Germinal center (tissue), 1 donor: ENCODE measurements around the gene MAP1B.

Source experiments
- DNase-seq: peaks from one replicate; pipeline ENCODE4 v3.0.0; 2012; ENCODE audit warnings: mixed read lengths, low spot score

MAP1B gene

GRCh38 chr5:72194846-72195245 is 87.6 kb downstream of the MAP1B start:
- peak; percentile 8 for DNase-seq

- peak; percentile 22 for DNase-seq
These were observed 88.3 kb downstream of the MAP1B start for GRCh38 chr5:72195581-72195980.

DNA sequence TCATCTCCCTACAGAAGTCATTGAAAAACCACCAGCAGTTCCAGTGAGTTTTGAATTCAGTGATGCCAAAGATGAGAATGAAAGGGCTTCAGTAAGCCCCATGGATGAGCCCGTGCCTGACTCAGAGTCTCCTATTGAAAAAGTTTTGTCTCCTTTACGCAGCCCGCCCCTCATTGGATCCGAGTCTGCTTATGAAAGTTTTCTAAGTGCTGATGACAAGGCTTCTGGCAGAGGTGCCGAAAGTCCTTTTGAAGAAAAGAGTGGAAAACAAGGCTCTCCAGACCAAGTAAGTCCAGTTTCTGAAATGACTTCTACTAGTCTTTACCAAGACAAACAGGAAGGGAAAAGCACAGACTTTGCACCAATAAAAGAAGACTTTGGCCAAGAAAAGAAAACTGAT is 90.1 kb downstream of the MAP1B start:
- no peak for DNase-seq

- DNase-seq = no peak
These were observed 92.4 kb downstream of the MAP1B start for GRCh38 chr5:72199681-72200080.

DNA sequence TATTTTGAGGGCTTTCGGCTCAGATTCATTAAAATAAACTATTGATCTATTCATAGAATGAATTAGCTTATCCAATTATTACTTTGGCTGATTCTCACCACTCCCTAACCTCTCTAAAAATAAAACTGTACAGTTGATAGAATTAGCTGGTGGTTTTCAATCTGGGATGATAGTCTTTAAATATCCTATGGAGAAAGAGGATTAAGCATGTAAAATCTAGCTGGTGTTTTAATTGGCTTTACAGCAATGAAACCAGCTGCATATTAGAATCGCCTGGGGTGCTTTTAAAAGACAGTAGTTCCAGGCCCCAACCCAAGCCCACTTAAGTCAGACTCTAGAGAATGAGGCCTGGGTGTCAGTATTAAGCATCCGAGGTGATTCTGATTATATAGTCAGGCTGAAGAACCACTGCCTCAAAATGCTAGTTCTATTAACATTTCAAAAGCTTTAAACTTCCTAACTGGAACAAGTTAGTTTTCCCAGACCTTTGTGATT is 95.1 kb downstream of the MAP1B start:
- no peak for DNase-seq

- no peak for DNase-seq
These were observed 96.1 kb downstream of the MAP1B start for GRCh38 chr5:72203251-72203845.

GRCh38 chr5:72204946-72205345 is 97.7 kb downstream of the MAP1B start:
- no peak for DNase-seq

DNA sequence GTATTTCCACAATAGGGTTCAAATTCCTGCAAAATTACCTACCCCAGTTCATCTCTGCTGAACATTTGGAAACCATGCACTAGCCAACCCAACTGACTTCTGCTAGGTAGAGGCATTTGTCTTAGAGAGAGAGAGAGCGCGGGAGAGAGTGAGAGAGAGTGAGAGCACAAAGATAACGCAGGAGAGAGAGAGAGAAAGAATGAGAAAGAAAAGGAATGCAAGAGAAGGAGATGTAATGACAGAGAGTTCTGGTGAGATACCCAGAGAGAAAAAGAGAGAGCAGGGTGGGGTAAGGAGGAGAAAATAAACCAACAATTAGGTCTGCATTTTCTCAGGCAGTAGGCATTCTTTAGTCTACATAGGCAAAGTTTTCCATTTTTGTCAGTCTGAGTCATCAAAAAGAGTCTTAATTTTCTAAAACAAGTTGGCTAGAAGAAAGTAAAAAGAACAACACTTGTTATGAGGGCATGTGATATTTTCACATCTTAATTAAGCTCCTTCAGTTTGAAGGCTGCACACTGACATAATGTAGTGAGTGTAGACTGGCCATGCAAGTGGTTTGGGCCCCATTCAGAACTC is 98.2 kb downstream of the MAP1B start:
- DNase-seq = no peak

DNA sequence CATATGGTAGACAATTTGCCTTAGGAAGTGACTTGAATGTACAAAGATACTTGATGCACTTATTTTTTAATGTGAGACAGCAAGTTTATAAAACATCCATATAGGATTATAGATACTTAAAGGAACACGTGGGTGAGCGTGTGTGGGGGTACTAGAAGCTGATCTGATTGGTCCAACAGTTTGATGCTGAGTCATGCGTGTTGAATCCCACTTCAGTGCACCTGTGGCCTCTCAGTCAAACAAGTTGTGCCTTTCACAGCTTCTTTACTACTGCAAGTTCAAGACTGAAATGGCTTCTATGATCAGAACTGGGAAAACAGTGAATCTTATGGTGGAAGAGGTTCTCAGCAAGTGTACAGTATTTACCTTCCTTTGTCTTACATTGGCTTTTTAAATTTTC is 98.9 kb downstream of the MAP1B start:
- no peak for DNase-seq

DNA sequence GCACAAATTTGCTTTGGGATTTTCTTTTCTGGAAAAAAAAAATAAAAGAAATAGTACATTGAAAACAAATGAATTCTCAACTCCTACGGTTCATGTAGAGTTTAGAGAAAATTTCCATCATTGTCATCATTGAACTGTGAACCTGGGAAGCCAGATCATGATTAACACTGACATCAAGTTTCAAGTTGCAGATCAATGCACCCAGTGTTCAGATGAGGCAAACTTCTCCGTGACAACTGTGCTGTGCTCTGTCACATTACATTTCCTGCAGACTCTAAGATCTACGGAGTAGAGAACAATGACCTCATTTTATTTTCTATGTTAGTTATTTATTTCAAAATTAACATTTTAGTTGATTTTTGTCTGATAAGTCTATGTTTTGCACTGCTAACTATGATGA is 99.7 kb downstream of the MAP1B start:
- no peak for DNase-seq

DNA sequence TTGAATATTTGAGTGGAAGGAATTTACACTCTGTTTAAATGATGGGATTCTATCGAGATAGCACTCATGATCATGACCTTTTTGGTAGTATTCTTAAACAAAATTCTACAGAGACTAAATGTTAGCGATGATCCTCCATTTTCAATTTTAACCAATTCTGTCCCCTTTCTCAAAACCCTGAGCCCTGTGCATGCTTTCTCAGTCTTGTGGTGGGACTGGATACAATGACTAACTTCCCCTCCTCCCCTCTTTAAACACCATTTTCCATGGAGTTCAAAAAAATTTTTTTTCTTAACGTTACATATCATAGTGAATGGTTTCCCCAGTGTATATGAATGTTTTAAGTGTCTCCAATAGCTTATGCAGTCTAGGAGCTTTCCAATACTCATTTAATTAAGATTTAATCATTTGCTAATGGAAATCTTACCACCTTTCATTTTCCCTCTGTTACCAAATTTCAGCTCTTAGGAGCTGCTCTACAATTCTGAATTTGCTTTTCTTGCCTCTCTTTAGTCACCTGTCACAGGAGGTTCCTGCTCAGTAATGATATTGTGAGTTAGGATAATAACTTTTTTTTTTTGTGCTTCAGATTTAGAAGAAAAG is 101.2 kb downstream of the MAP1B start:
- DNase-seq = no peak

- no peak for DNase-seq
These were observed 102.2 kb downstream of the MAP1B start for GRCh38 chr5:72209147-72210115.

DNA sequence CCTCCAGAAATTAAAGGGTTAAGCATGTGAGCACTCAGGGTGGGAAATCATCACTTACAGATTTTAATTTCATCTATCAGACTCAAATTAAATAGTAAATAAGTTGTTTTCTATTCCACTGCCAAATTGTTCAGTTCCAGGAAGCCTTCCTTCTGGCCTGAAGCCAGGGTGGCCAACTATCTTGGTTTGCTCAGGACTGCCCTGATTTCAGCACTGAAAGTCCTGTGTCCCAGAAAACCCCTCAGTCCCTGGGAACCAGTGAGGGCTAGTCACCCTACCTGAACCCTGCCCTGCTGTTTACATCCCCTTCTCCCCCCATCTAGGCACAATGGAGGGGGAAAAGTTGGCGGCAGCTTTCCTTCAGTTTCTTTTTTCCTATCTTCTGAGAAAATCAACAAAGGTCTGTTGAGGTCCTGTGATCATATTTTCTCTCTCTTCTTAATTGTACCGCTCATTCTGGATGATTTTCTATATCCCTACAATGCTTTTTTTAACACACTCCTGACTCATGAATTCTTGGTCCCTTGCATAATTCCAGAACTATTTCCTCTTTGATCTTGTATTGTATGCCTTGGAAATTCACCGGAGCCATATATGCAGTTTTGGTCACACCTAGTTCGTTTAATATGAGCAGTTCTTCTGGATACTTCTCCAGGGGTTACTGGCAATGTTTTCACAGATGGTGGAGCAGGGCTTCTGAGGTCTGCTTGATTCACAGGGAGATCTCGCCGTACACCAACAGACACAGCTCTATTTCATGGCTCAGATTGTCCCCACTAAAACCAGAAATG is 103.8 kb downstream of the MAP1B start:
- no peak for DNase-seq

GRCh38 chr5:72212171-72212570 is 104.9 kb downstream of the MAP1B start:
- DNase-seq = no peak

DNA sequence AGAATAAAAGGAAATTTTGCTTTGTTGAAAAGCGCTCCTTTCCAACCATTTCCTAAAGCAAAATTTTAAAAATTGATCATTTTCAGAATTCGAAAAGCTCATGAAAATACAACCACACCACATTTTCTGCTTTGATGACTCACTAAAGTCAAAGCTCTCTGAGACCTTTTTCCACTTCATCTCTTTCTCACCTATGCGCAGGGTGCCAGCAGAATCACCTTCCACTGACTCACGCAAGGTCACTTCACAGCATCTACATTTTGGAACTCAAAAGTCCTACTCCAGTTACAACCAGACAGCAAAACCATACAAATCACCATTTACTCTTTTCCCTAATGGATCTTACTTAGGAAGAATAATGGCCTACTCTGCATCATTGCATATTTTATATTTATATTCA is 106.2 kb downstream of the MAP1B start:
- no peak for DNase-seq

GRCh38 chr5:72214168-72214567 is 106.9 kb downstream of the MAP1B start:
- DNase-seq = no peak

GRCh38 chr5:72216756-72217155 is 109.5 kb downstream of the MAP1B start:
- DNase-seq = no peak

DNA sequence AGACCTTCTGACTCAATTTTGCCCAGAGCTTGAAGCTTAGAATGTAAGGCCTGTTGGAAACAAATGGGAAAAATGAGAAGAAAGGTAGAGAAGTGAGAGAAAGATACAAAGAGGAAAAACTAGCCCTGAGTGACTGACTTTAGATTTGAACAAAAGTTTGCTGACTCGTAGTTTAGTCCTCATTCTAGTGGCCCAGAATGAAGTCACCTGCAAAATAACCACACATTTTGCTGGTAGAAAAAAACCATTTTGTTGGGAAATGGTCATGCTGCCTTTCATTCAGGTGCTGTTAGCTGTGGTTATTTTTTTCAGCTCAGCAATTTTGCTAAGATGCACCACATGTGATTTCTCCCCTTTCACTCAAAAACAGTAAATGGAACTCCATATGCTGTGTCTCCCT is 113.8 kb downstream of the MAP1B start:
- DNase-seq = no peak

DNA sequence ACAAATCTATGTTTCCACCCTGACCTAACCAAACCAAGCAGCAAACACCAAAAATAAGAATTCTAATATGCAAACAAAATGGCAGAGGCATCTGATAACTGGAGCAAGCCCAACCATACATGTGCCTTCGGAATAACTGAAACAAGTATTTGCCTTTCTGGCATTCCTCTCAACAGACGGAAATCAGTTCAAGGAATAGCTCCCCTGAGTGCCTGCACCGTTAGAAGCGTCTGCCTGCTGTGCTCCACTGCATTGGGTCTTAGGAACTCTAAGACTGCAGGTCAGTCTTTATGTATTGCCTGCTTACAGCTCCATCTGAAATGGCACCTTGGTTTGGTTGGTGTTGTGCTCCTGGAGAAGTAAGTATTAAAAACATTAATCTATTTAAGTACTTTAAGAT is 114.3 kb downstream of the MAP1B start:
- no peak for DNase-seq

GRCh38 chr5:72222521-72222920 is 115.2 kb downstream of the MAP1B start:
- DNase-seq = no peak

DNA sequence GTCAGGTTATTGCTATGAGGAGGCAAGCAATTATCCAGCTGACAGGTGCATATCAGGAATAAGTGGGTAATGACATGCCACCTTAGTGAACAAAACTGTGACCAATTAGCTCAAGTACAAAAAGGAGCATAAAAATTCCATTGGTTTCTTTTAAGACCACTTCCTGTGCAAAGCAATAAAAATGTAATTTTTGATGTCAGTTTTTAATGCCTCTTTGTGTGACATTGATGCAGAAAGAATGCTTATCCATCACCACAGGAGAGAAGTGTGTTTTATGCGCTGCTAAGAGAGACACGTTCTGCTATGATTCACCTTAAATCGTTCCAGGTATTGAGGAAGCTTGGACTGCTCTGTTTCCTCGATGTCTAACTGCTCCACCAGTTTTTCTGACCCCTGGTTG is 116.1 kb downstream of the MAP1B start:
- DNase-seq = no peak

DNA sequence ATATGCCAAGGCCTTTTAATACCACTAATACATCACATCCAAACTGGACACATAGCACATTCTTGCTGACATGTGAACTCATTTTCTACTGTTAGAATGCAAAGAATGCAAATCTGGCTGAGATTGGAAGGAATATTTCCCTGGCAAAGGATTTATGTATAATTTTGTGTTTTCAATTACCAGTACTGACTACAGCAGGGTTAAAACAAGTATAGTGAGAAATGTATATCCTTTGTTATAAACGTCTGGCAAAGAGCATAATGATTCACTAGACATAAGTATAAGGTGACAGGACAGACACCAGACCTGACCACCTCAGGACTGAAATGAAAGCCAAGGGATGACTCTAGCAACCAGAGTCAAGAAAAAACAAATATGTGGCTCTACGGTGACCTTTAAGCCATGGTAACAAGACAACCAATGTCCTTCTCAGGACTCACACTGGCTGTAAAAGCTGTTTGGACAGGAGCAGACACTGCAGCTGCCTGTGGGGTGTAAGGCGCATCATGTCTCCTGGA is 117.7 kb downstream of the MAP1B start:
- no peak for DNase-seq
